Gastrocnemius medialis (tissue), 4 donors: Measurements from ENCODE around the gene PNRC1.

Experiments
- POLR2A ChIP-seq, 2 donors: fragments of 450-650 bp; IDR thresholded peaks; one replicate each; pipeline ENCODE4 v1.6.1; 2017; ENCODE audit warnings: antibody characterized with exemption in 2 of 2, mild to moderate bottlenecking in 2 of 2, moderate library complexity in 2 of 2
- TF ChIP-seq, protein P1 (sequence below), 5 experiments: fragments of 450-650 bp in 3 of 5; fragments of 200-600 bp in 2 of 5; sonication (generic) in 2 of 5; IDR thresholded peaks in 4 of 5; conservative IDR thresholded peaks in 1 of 5; 1 replicate in 4 of 5; 2 replicates in 1 of 5; pipeline ENCODE4 v1.5.1; 2016 to 2019; ENCODE audit warnings: antibody characterized with exemption in 5 of 5, mild to moderate bottlenecking in 3 of 5, moderate library complexity in 3 of 5

DNA sequence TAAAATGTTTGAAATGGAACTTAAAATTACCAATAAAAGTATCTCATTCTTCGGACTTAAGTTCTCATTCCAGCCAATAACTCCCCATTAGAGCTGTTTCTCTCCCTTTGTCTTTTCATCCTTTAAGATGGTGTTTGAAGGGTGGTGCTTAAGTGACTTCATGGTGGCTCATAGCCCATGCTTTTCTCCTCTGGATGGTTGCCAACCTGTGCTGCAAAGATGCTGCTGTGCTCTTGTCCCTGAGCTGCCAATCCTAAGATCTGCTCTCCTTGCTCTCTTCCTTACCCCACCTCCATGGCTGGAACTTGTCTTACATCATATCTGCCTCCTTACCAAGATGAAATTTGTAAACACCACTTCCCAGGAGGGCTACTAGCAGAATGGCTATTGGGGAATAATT lies 31.6 kb upstream of the PNRC1 start:
- TF ChIP-seq POLR2A (IDR thresholded peaks at IDR 0.05): no peak
- TF ChIP-seq, protein P1, sequence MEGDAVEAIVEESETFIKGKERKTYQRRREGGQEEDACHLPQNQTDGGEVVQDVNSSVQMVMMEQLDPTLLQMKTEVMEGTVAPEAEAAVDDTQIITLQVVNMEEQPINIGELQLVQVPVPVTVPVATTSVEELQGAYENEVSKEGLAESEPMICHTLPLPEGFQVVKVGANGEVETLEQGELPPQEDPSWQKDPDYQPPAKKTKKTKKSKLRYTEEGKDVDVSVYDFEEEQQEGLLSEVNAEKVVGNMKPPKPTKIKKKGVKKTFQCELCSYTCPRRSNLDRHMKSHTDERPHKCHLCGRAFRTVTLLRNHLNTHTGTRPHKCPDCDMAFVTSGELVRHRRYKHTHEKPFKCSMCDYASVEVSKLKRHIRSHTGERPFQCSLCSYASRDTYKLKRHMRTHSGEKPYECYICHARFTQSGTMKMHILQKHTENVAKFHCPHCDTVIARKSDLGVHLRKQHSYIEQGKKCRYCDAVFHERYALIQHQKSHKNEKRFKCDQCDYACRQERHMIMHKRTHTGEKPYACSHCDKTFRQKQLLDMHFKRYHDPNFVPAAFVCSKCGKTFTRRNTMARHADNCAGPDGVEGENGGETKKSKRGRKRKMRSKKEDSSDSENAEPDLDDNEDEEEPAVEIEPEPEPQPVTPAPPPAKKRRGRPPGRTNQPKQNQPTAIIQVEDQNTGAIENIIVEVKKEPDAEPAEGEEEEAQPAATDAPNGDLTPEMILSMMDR (IDR thresholded peaks at IDR 0.05 in 4 of 5, conservative IDR thresholded peaks at IDR 0.05 in 1 of 5): no peak
